ENCODE data around the gene TCF4. TPM values are rescaled to one million over a fixed set of nuclear protein-coding genes. Genes with fewer than 3 reads are reported as not detected.

The TCF4 gene
- total RNA-seq, 4 donors from 2014 or later = 30.3 to 51.1 (median 40.1) TPM

- TF ChIP-seq POLR2AphosphoS5 (IDR thresholded peaks at IDR 0.05) (no peak), POLR2A (IDR thresholded peaks at IDR 0.05) (no peak), CTCF (IDR thresholded peaks at IDR 0.05) (no peak), EP300 (IDR thresholded peaks at IDR 0.05; ENCODE audit: low read depth) (no peak)
- 78 to 90% methylated on average over 5 of the region's 5 CpGs for WGBS, 2 donors (ENCODE audit: low coverage in 1 of 2)
- intact Hi-C loops (cut with DNase I; ENCODE audit: low total_unique reads) = no loop called here
- H3K27me3 ChIP-seq = no peaks in the 10 kb centered on the region
- H3K27ac ChIP-seq = no peak overlapping the region
- in situ Hi-C loops (cut with MboI; ENCODE audit: low pct_ligation_motif_present in 1 of 4, low pct_unique_long_range_greater_than_20kb in 1 of 4, low sequenced_read_pairs in 3 of 4) = no loop called here
- DNase-seq = no peak
- no peaks in the 10 kb centered on the region for H3K9me3 ChIP-seq
- H3K4me3 ChIP-seq = no peak overlapping the region
- no peaks in the 10 kb centered on the region for H3K4me1 ChIP-seq
- no peaks in the 10 kb centered on the region for H3K36me3 ChIP-seq
These were observed 154.3 kb downstream of the TCF4 start for GRCh38 chr18:55433648-55434047.

GRCh38 chr18:55433140-55433539 lies 154.9 kb downstream of the TCF4 start:
- no peaks in the 10 kb centered on the region for H3K27me3 ChIP-seq
- intact Hi-C loops (cut with DNase I; ENCODE audit: low total_unique reads) (no loop called here), in situ Hi-C loops (cut with MboI; ENCODE audit: low pct_ligation_motif_present in 1 of 4, low pct_unique_long_range_greater_than_20kb in 1 of 4, low sequenced_read_pairs in 3 of 4) (no loop called here)
- no peaks in the 10 kb centered on the region for H3K4me1 ChIP-seq
- no peak for DNase-seq
- H3K27ac ChIP-seq = no peak overlapping the region
- no peaks in the 10 kb centered on the region for H3K9me3 ChIP-seq
- no peak overlapping the region for H3K4me3 ChIP-seq
- WGBS, 2 donors (ENCODE audit: low coverage in 1 of 2) = 63% methylated on average over 2 of the region's 2 CpGs; no CpG with 5 or more reads in 1 of the 2 donors
- no peaks in the 10 kb centered on the region for H3K36me3 ChIP-seq
- no peak for TF ChIP-seq CTCF (IDR thresholded peaks at IDR 0.05)
- no peak for TF ChIP-seq EP300 (IDR thresholded peaks at IDR 0.05; ENCODE audit: low read depth)
- TF ChIP-seq POLR2A (IDR thresholded peaks at IDR 0.05) = no peak
- no peak for TF ChIP-seq POLR2AphosphoS5 (IDR thresholded peaks at IDR 0.05)

DNA sequence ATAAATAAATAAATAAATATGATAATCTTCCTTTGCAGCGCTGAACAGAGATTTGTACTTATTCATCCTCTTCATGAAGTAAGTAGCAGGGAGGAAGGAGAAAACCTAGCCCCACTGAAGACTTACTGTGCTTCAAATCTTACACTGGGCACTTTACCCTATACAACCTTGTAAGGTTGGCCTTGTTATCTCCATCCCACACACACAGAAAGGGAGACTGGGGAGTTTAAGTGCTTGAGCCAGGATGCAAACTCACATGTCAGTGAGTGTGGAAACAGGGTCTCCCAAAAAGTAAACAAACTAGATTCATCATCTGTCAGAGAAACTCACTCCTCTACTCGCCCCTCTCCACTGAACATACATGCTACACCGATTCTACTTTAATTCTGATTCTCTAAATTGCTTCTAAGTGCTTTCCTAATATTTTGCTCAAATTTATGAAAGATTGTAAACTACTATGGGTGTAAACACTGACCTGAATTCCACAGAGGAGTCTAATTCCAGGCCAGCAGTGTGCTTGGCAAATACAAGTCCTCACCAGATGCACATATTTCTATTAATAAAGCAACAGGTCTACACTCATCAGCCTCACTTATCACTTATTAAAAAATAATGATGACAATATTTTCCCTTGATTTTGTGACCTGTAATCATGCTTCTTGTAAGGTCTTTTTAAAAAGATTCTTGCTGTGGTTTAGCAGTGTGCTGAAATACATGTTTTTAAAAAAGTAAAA lies 155.5 kb downstream of the TCF4 start:
- in situ Hi-C loops (cut with MboI; ENCODE audit: low pct_ligation_motif_present in 1 of 4, low pct_unique_long_range_greater_than_20kb in 1 of 4, low sequenced_read_pairs in 3 of 4) = no loop called here
- WGBS, 2 donors (ENCODE audit: low coverage in 1 of 2) = 70 to 79% methylated on average over 3 of the region's 3 CpGs

DNA sequence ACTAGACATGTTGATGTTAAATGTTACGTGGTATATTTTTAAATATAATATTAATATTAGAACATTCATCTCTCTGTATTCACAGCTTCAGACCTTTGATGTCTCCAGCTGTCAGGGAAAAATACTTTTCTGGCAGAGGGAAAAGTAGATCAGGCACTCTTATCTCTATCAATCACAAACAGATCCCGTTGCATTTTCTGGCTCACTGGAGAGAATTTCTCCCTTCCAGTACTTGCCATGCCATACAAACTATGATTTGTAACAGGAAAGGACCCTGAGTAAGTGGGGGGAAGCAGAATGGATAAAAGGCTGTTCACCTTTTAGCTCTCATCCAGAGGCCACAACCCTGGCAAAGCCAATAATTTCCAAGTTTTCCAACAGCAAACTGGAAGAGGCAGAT lies 158.0 kb downstream of the TCF4 start:
- WGBS, 2 donors (ENCODE audit: low coverage in 1 of 2) = 60 to 68% methylated on average over 2 of the region's 2 CpGs
- H3K4me3 ChIP-seq = no peak overlapping the region
- TF ChIP-seq POLR2AphosphoS5 (IDR thresholded peaks at IDR 0.05) = no peak
- TF ChIP-seq POLR2A (IDR thresholded peaks at IDR 0.05) = no peak
- no peak for TF ChIP-seq CTCF (IDR thresholded peaks at IDR 0.05)
- no peak for TF ChIP-seq EP300 (IDR thresholded peaks at IDR 0.05; ENCODE audit: low read depth)
- H3K9me3 ChIP-seq = no peaks in the 10 kb centered on the region
- no peaks in the 10 kb centered on the region for H3K27me3 ChIP-seq
- H3K4me1 ChIP-seq = no peaks in the 10 kb centered on the region
- DNase-seq = no peak
- H3K36me3 ChIP-seq = no peaks in the 10 kb centered on the region
- H3K27ac ChIP-seq = no peak overlapping the region
- intact Hi-C loops (cut with DNase I; ENCODE audit: low total_unique reads) (no loop called here), in situ Hi-C loops (cut with MboI; ENCODE audit: low pct_ligation_motif_present in 1 of 4, low pct_unique_long_range_greater_than_20kb in 1 of 4, low sequenced_read_pairs in 3 of 4) (no loop called here)

More for the DNA sequence above, 155.5 kb downstream of the TCF4 start:
- intact Hi-C loops (cut with DNase I; ENCODE audit: low total_unique reads) = no loop called here
- Histone ChIP-seq H3K9me3 (no peaks in the 10 kb centered on the region), H3K27ac (no peak overlapping the region), H3K27me3 (no peaks in the 10 kb centered on the region), H3K4me1 (no peaks in the 10 kb centered on the region), H3K36me3 (no peaks in the 10 kb centered on the region), H3K4me3 (no peak overlapping the region)
- TF ChIP-seq CTCF (IDR thresholded peaks at IDR 0.05) = no peak
- TF ChIP-seq POLR2AphosphoS5 (IDR thresholded peaks at IDR 0.05) = no peak
- TF ChIP-seq POLR2A (IDR thresholded peaks at IDR 0.05) = no peak
- TF ChIP-seq EP300 (IDR thresholded peaks at IDR 0.05; ENCODE audit: low read depth) = no peak
- no peak for DNase-seq
